ENCODE results near the gene FCER1G.
A peak's percentile ranks its signal among the peaks of the same experiment; 100 is the strongest.

The FCER1G gene

DNA sequence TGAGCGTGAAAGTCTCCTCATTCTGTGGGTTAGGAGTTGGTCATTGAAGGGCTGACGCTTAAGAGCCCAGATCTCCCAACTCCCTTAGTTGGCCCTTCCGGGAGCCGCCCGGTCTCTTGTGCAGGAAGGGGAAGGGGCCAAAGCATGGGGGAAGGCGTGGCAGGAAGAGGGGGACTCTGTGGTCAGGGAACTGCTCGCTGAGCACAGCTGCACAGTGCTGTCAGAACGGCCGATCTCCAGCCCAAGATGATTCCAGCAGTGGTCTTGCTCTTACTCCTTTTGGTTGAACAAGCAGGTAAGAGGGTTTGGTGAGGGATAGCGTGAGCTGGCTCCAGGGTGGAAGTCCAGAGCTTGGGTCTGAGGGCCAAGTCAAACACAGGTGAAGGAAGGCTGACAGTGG is at the start of gene FCER1G:
FCER1G (plus strand) TSS at position 220 of the 400 bp plus-strand sequence; CDS start at position 247, 27 bp downstream.
- no peak for DNase-seq

DNA sequence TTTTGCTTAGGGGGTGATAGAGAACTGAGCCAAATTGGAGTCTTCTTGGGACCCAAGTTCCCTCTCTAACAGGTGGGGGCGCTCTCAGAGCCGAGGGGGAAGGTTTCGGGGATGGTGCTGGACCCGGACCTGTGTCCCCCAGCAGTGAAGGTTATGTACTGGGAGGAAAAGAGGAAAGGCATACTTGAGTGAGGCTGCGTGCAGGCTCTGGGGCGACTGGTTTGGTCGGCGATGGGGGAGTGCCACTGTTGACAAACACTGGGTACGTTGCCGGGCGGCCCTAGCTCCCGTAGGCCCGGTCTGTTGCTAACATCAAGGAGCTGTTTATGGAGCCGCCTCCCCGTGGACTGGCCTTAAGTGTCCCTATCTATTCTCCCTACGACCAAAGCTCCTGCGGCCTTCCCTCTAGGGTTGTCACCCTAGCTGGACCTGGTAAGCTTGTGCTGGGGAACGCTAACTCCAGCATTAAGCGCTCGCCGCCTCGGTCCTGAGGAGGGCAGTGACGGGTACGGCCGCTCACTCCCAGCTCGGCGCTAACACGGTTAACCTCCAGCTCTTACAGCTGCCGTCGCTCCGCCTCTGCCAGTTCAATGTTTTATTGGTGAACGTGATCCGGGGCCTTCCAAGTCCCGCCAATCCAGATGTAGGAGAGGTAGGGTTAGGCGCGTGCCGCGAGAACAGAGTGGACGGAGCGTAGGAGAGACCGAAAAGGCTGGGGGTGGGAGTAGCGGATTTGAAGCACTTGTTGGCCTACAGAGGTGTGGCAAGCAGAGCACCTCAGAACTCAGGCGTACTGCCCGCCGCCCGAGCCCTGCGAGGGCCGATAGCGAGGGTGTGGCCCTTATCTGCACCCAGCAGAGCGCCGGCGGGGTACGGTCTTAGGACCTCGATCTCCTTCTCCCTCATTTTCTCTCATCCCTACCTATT is 49.1 kb upstream of the FCER1G start, which contains the start of gene PPOX:
PPOX (plus strand) TSS at position 685 of the 927 bp plus-strand sequence. CDS start 422 bp downstream, outside the sequence.
- peak; percentile 98 for DNase-seq

DNA sequence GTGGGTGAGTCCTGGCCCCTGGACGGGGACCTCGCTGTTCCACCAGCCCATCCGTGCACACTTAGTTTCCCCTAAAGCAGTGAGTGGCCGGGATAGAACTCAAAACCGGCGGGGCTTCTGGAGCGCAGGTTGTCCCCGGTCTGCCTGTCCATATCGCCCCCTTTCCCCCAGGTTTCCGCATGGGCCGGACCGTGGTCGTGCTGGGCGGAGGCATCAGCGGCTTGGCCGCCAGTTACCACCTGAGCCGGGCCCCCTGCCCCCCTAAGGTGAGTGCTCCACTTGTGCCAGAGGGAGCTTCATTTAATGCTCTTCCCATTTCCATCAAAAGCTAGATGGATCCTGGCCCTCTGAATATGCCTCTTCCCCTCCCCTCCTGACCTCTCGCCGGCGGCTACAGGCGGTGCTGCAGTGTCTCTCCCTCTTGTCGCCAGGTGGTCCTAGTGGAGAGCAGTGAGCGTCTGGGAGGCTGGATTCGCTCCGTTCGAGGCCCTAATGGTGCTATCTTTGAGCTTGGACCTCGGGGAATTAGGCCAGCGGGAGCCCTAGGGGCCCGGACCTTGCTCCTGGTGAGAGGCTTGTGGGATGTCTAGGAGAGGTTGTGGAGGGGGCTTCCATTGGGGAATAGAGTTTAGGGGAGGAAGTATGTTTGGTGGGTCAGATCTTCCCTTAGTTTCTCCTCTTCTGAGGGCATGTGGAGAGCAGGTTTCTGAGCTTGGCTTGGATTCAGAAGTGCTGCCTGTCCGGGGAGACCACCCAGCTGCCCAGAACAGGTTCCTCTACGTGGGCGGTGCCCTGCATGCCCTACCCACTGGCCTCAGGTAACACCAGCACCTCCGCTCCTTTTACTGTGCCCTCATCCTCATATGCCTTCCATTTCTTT is 48.2 kb upstream of the FCER1G start:
- no peak for DNase-seq

DNA sequence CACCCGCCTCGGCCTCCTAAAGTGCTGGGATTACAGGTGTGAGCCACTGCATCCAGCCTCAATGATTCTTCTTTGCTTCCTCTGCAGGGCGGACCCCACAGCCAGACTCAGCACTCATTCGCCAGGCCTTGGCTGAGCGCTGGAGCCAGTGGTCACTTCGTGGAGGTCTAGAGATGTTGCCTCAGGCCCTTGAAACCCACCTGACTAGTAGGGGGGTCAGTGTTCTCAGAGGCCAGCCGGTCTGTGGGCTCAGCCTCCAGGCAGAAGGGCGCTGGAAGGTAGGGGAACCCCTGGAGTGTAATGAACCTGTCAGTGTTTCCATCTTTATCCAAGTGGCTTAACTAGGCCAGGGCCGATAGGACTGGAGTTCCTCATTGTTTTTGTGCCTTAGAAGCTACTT is 46.2 kb upstream of the FCER1G start:
- no peak for DNase-seq

DNA sequence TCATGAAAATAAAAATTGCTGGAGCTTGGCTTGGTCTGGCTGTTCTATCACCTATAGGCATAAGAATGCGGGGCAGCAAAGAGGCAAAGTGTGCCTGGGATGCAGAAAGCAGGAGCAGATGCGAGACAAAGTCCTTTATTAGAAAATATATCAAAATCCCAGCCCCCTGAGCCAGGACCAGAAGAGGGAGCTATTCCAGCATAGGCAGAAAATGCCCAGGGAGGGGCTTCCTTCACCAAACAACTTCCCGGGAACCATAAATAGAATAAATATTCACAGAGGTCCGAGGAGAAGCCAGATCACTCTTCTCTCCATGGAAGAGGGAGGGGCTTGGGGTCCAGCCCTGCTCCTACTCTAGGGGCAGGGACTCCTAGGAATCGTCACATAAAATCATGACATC is 43.9 kb upstream of the FCER1G start:
- DNase-seq = no peak

DNA sequence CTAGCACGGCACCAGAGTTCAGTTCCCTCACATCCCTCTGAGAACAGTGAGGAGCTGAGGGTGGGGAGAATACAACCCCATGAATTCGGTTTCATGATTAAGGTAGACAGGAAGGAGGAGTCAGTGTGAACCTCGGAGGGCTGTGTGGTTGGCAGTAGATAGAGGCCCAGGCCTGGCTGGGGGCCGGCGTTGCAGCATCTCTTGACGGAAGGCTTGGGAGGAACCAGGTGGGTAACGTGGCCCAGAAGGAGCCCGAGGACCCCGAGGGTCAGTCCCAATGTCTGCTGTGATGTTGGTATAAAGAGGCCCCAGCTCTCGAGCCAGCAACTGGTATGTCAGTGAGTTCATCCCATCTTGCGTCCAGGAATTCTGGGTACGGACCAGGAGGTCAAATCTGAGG is 43.4 kb upstream of the FCER1G start:
- no peak for DNase-seq

DNA sequence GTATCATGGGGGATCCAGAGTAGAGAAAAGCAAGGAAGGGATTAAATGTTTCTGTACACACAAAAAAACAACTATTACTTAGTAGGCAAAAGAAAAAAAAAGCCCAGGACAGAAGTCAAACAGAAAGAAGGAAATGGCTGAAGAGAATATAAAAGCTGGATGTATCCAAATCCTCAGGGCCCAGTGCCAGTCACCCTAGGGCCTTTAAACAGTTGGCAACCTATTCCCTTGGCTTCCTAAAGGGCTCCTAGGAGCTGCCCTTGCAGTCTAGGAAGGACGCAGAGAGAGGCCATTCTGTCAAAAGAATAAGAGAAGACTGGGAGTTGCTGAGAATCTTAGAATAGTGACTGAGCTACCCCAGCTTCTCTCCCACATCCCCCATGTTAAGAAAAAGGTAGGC is 42.7 kb upstream of the FCER1G start:
- DNase-seq = no peak

DNA sequence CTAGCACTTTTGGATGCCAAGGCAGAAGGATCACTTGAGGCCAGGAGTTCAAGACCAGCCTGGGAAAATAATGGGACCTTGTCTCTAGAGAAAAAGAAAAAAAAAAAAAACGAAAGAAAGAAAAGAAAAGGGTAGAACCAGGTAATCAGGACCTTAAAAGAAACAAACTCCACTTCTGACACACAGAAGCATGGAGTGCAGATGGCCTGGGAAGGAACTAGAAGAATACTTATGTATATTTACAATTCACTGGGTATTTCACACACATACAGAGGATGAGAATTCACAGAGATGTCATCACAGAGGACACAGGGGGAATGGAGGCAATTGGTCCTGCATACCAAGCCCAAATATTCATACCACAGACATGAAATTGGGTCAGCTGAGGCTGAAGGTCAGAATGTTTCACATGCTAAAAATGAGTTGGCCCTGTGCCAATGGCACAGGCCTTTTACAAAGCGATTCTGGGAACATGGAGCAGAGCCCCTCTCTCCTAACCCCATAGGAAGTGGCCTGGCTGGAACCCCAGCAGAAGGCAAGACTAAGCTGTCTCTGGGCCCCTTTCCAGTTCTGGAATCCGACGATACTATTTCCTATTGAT is 42.2 kb upstream of the FCER1G start:
- no peak for DNase-seq

DNA sequence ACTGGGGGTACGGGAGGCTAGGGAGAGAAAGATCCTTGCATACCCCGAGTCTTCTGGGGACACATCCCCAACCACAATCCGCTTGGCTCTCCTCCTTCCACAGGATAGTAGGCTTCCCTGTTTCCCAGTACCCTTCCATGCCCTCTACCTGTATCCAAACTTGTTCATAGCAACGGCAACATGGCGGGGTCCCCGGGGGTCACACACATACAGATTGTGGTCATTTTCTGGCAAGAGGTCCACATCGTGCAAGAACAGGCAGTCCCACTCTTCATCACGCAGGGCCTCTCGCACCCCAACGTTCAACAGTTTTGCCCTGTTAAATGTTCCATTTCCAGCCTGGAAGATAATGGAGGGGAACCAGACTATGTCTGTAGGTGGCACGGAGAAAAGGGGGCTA is 41.4 kb upstream of the FCER1G start:
- DNase-seq = no peak

DNA sequence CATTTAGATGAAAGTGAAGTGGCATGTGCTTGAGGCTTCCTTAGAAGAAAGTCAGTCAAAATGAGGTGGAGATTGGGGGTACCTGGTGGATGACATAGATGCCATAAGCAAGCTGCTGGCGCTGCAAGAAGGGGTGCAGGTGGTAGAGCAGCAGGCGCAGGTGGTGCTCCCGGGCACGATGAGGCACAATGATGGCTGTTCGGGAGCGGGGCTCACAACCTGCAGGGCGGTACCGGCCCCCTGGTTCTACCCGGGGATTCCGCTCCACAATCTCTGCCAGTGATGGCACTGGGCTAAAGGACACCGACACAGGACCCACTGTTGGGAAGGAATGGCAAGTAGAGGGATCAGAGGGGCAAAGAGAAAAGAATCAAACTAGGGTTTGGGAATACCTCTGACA is 40.2 kb upstream of the FCER1G start:
- no peak for DNase-seq

DNA sequence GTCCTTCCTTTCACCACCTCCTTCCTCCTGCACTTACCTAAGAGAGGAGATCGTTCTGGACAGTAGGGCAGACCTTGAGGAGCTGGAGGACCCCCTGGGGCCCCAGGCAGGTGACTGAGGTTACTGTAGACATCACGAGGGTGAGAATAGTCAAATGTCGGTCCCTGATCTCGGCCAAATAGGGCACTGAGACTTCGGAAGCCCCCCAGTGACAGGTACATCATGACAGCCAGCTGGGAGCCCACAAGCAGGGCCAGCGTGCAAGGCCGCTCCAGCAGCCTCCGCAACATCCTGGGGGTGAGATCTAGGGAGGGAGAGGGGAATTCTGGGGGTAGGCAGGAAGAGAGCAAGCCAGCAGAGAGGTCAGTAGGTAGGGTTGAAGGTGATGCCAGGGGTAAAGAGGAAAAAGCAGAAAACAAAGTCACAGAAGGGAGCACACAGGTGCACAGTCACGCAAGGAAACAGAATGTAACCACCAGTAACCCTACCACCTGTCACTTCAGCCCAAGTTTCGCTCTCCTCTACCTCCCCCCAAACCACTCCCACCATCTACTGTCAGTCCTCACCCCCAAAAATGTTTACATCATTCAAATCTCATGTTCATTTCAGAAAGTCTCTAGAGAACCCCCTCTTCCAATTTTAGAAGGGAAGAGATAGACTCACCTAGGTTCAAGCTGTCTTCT is 39.2 kb upstream of the FCER1G start:
- no peak for DNase-seq

DNA sequence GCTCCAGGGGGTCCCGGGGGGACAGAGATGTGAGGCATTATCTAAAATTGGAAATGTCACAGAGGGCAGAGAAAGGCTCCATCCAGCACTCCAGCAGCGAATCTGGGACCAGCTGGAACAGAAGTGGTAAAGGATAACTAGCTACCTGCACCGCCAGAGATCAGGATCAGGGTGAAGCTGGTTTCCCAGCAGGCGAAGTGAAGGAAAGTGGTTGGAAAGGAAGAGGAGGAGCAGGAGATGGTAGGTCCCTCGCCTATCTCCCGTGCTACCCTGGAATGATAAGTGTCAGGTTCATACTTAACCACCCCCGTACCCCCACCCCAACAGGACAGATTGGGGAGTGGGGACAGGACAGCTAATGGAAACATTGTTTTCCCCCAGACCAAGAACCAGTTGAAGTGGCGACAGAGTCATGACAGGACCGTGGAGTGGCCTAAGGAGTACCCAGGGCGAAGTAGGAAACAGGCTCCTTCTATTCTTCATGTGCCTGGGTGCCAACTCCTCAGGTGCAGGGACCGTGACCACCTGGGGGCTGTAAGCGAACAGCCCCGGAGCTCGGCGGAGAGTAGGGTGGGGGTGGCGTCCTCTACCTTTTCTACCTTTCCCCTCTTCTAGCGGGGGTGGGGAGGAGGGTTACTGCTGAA is 38.5 kb upstream of the FCER1G start:
- DNase-seq = no peak

DNA sequence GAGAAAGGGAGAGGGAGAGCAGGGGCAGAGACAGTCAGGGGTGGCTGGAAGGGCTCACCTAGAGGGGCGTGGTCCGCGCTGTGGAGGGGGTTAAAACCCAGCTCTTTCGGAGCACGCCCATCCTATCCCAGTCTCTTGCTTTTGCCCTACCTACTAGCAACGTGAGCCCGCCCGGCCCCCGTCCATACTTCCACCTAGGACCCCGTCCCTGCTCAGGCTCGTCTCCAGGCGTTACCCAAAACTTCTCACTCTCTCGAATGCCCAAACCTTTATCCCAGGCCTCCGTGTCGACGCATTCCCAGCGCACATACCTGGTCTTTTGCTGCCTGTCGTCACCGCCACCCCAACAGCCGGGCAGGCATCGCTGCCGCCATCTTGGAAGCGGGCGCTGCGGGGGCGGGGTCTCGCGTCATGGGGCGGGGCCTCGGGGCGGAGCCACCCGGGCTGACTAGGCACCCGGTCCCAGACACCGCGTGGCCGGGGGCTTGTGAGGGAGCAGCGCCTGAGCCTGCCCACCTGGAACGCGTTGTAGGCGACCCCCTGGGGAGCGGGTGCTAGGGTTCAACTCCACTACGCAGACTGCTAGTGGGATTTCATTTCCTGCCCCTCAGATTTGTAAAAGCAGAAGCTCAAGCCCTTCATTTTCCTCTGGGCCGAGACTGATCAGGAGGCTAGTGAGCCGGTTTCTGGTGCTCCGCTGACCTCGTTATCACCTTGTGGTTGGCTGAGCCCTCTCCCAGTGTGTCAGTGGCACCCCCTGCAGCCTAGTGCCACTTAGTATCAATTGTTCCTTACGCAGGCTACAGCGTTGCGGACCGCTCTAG is 37.8 kb upstream of the FCER1G start, which contains the start of gene B4GALT3:
B4GALT3 (minus strand) TSS at position 396 of the 824 bp plus-strand sequence. CDS start 1,447 bp downstream, outside the sequence.
- peak; percentile 88 for DNase-seq

DNA sequence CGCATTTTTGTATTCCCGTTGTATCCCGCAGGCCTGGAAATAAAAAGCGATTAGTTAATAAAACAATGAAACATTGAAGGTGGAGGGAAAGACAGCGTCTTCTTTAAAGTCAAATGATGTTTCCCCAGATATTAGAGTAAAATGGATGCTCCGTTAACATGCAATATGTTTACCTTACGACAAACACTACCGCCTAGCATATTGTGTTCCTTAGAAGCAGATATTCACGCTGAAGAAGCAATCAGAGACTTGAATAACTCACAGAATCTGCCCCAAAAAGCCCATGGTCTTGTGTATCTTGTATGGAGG is 37.2 kb upstream of the FCER1G start:
- no peak for DNase-seq

DNA sequence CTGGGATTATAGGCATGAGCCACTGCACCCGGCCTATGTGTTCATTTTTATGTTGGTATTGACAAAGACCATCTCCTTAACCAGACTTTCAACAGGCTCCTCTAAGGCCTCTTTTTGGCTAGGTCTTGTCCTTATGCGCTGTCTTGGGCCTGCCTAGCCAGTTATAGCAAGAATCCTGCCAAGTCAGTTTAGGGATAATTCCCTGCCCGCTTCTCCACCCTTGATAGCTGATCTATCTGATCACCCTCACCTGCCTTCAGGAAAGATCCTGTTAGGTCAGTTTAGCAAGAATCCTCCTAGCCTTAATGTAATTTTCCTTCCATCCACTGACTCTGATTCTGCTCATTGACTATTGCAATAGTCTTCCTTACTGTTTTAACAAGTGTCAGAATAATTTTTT is 35.4 kb upstream of the FCER1G start:
- no peak for DNase-seq

DNA sequence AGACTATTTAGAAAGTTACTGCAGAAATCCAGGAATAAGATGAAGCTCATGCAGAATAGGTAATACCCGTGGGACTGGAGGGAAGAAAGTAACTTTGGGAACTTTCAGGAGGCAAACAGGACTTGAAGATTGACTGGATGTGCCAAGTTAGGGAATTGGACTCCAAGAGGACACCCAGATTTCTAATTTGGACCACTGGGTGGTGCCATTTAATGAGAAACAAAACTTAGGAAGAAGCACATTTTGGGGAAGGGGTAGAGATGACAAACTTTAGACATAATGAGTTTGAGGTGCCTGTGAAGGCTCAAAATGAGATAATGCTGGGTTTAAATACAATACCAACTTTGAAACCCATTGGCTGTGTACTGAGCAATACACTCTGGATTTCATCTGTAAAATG is 34.5 kb upstream of the FCER1G start:
- no peak for DNase-seq

DNA sequence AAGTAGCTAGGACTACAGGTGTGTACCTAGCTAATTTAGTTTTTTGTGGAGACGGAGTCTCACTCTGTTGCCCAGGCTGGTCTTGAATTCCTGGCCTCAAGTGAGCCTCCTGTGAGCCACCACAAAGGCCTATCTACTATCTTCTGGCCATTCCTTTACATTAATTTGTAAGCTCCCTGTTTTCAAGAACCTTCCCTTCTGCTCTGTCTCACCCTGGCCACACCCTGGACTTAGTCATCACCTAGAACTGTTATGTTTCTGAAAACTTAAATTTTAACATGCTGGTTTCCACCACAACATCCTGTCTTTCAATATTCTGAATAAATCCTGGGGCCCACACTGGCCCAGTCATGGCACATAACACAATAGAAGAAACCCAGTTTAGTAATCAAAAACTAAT is 32.9 kb upstream of the FCER1G start:
- no peak for DNase-seq

DNA sequence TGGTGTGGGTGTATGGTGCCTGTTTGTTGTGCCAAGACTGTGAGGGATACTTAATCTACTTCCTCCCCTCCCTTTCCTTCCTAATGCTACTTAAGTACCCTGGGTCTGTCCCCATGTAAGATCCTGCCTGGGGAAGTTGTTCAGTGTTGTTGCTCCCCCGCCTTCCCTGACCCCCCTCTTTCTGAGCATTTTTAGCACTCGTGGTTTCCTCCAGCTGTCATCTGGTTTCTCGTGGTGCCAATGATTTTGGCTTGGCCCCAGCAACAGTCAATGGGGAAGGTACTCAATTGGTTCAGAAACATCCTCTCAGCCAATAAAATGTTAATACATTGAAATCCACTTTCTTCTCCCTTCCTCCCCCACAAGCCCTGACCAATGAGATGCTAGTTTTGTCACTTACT is 29.8 kb upstream of the FCER1G start:
- DNase-seq = no peak

DNA sequence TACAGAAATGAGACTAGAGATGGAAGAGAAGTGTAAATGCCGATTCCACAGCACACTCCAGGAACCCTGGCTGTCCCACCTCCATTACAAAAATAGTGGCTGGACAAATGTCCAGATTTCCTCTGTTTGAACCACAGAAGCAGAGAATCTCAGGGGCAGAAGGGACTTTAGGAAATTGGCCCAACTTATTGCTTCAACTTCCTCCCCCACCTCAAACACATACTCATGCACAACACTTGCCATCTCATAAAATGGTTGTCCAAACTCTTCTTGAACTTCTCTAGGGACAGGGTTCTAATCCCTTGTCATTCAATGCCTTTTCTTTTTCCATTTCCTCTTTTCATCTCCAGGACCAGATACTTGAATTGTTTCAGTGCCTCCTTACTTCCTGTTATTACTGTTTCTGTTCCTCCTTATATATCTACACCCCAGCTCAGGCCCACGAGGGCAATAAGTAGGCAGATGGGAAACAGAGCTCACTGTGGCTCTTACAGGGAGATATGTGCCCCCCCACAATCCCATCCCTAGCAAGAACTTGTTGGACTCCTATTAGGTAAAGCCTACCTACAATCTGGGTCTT is 29.3 kb upstream of the FCER1G start:
- no peak for DNase-seq

DNA sequence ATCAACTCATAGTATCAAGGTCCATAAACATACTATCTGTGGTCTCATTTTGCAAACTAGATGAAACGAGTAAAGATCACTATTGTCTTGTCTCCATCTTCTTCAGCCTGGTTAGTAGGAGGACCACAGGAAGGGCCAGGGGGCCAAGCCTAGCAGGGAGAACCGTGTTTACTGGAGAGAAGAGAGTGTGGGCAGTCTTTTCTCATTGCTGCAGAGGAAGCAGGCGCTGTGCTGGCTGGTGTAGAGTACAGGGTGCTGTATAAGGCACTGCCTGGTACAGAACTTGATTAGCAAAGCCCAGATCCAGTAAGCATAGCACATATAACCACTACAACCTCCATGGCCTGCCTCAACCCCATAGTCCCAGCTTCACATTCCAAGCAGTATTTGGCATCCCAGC is 27.8 kb upstream of the FCER1G start:
- no peak for DNase-seq

DNA sequence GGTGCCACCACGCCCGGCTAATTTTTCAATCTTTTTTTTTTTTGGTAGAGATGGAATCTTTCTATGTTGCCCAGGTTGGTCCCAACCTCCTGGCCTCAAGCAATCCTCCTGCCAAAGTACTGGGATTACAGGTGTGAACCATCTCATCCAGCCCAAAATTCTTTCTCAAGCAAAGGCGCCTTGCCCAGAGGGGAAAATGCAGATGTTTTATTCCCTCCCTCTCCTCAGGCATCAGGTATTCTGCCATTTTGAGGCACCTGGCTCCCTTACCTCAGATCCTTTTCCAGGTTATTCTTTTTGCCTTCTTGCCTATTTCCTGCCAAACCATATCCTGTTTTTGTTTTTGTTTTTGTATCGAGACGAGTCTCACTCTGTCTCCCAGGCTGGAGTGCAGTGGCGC is 26.7 kb upstream of the FCER1G start:
- DNase-seq = no peak
